ENCODE data around the gene PAEP.

DNA sequence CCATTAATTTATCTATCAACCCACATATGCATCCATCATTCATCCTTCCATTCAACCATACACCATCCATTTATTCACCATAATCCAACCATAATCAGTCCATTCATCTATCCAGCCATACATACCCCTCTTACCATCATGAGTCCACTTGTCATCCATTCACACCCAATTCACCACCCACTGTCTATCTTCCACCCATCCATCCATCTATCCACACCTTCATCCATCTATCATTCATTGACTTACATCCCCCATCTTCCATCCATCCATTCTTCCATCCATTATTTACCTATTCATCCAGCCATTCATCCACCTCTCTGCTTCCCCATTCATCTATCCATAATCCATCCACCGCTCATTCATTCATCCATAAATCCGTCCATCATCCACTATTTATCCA lies 17.8 kb downstream of the PAEP start:
- TF ChIP-seq GATA2 (IDR thresholded peaks at IDR 0.05; ENCODE audit: low read depth, low read length), result no peak
- no peak for TF ChIP-seq GATA3 (IDR thresholded peaks at IDR 0.05; ENCODE audit: low read depth, low read length)
